H1 (cell line): ENCODE results near the gene DENND10. TPM values are rescaled to one million over a fixed set of nuclear protein-coding genes. Genes with fewer than 3 reads are reported as not detected.

Source experiments
- CTCF ChIA-PET: fragments of 300-600 bp; sonication (Branson Sonifier 250); formaldehyde crosslinking; loops from one replicate; lab custom pipeline; 2021; ENCODE audit not compliant: partially characterized antibody; lab: Charles Lee
- POLR2A ChIA-PET: fragments of 300-600 bp; sonication (Branson Sonifier 250); formaldehyde crosslinking; loops from one replicate; lab custom pipeline; 2021; ENCODE audit warnings: inconsistent platforms; ENCODE audit not compliant: partially characterized antibody; lab: Charles Lee
- DNase-seq, 2 experiments: peaks; one replicate each; pipeline versions ENCODE4 v3.0.0 to v3.0.0-alpha.2; 2010 to 2022; ENCODE audit warnings: low spot score in 2 of 2, low read depth in 1 of 2, mixed read lengths in 1 of 2
- FAIRE-seq: peaks from 2 replicates; lab custom pipeline; 2011; peaks lifted over from hg19 to GRCh38; lab: Jason Lieb, UNC
- H2AFZ ChIP-seq: 2 replicates; pipeline ENCODE4 v1.8.1; 2012; ENCODE audit warnings: low read length, inconsistent platforms
- H2AK5ac ChIP-seq: 2 replicates; pipeline ENCODE4 v1.6.1; 2013; ENCODE audit warnings: low read depth, low read length
- H2BK120ac ChIP-seq: replicated peaks from 2 replicates; pipeline ENCODE3; 2013; ENCODE audit warnings: low read depth, low read length, inconsistent platforms
- H2BK12ac ChIP-seq: 2 replicates; pipeline ENCODE4 v1.6.1; 2013; ENCODE audit warnings: low read depth, low read length
- H2BK15ac ChIP-seq: 2 replicates; pipeline ENCODE4 v1.6.1; 2013; ENCODE audit warnings: low read length
- H2BK20ac ChIP-seq: 2 replicates; pipeline ENCODE4 v1.6.1; 2013; ENCODE audit warnings: low read length
- H2BK5ac ChIP-seq: 2 replicates; pipeline ENCODE4 v1.6.1; 2013; ENCODE audit warnings: low read depth, low read length
- H3K14ac ChIP-seq: 2 replicates; pipeline ENCODE4 v1.6.1; 2013; ENCODE audit warnings: inconsistent platforms; ENCODE audit not compliant: insufficient read length
- H3K18ac ChIP-seq: 2 replicates; pipeline ENCODE4 v1.6.1; 2013; ENCODE audit warnings: low read length; ENCODE audit errors: extremely low read depth
- H3K23ac ChIP-seq: 2 replicates; pipeline ENCODE4 v1.6.1; 2013; ENCODE audit warnings: inconsistent platforms; ENCODE audit not compliant: insufficient read length
- H3K23me2 ChIP-seq: 2 replicates; pipeline ENCODE4 v1.6.1; 2013; ENCODE audit warnings: low read depth, low read length
- H3K27ac ChIP-seq: 2 replicates; pipeline ENCODE4 v1.6.1; 2011; ENCODE audit warnings: low read depth, low read length, inconsistent platforms
- H3K27me3 ChIP-seq, 4 experiments: replicated peaks in 1 of 4; 1 replicate in 1 of 4; 2 replicates in 3 of 4; pipeline versions ENCODE4 v1.6.1 to v1.8.1; 2011 to 2013; ENCODE audit warnings: low read length in 3 of 4, mild to moderate bottlenecking in 3 of 4, inconsistent platforms in 2 of 4, mixed read lengths in 2 of 4, moderate library complexity in 1 of 4; ENCODE audit not compliant: control insufficient read depth in 3 of 4, insufficient read depth in 3 of 4; ENCODE audit errors: extremely low read depth in 1 of 4
- H3K36me3 ChIP-seq, 4 experiments: 2 replicates each; pipeline versions ENCODE4 v1.6.1 to v1.8.1; 2011 to 2013; ENCODE audit warnings: mild to moderate bottlenecking in 4 of 4, low read length in 3 of 4, moderate library complexity in 2 of 4, control low read depth in 1 of 4, inconsistent platforms in 1 of 4; ENCODE audit not compliant: insufficient read depth in 4 of 4, control insufficient read depth in 2 of 4
- H3K4ac ChIP-seq: replicated peaks from 2 replicates; pipeline ENCODE3; 2013; ENCODE audit warnings: low read length, low read depth, mixed read lengths, inconsistent platforms; ENCODE audit not compliant: insufficient read length
- H3K4me1 ChIP-seq, 4 experiments: replicated peaks in 1 of 4; 1 replicate in 1 of 4; 2 replicates in 3 of 4; pipeline versions ENCODE4 v1.6.1 to v1.8.1; 2011 to 2013; ENCODE audit warnings: low read length in 3 of 4, inconsistent platforms in 2 of 4, mixed read lengths in 1 of 4; ENCODE audit not compliant: insufficient read depth in 4 of 4, control insufficient read depth in 3 of 4
- H3K4me2 ChIP-seq, 2 experiments: 2 replicates each; pipeline versions ENCODE4 v1.6.1 to v1.8.1; 2011 to 2013; ENCODE audit warnings: low read depth in 2 of 2, low read length in 2 of 2, control low read depth in 1 of 2, inconsistent platforms in 1 of 2, mild to moderate bottlenecking in 1 of 2; ENCODE audit not compliant: insufficient read depth in 1 of 2
- H3K4me3 ChIP-seq, 4 experiments: fragments of 200-600, 300-600 bp in 1 of 4; sonication (generic), shearing (Covaris generic), sonication (Bioruptor Twin) in 1 of 4; 2 replicates each; pipeline versions ENCODE4 v1.5.1 to v1.8.1; 2011 to 2016; ENCODE audit warnings: low read length in 4 of 4, low read depth in 3 of 4, control low read depth in 2 of 4, inconsistent platforms in 2 of 4, mild to moderate bottlenecking in 2 of 4, mixed read lengths in 1 of 4, moderate library complexity in 1 of 4; ENCODE audit not compliant: insufficient read depth in 2 of 4; ENCODE audit errors: extremely low read depth in 1 of 4
- H3K56ac ChIP-seq: replicated peaks from 2 replicates; pipeline ENCODE3; 2013; ENCODE audit warnings: low read depth, mild to moderate bottlenecking, mixed read lengths, low read length, inconsistent platforms; ENCODE audit not compliant: insufficient read length
- H3K79me1 ChIP-seq: 2 replicates; pipeline ENCODE4 v1.6.1; 2013; ENCODE audit warnings: low read depth, low read length, control low read depth
- H3K79me2 ChIP-seq, 2 experiments: 2 replicates each; pipeline versions ENCODE4 v1.6.1 to v1.8.1; 2012 to 2013; ENCODE audit warnings: low read length in 2 of 2, mild to moderate bottlenecking in 2 of 2, inconsistent platforms in 1 of 2; ENCODE audit not compliant: insufficient read depth in 2 of 2, control insufficient read depth in 1 of 2
- H3K9ac ChIP-seq, 4 experiments: replicated peaks in 1 of 4; 1 replicate in 1 of 4; 2 replicates in 3 of 4; pipeline versions ENCODE4 v1.6.1 to v1.8.1; 2011 to 2013; ENCODE audit warnings: low read depth in 3 of 4, low read length in 3 of 4, control low read depth in 2 of 4, mild to moderate bottlenecking in 2 of 4, moderate library complexity in 2 of 4, inconsistent platforms in 1 of 4; ENCODE audit errors: extremely low read depth in 1 of 4
- H3K9me3 ChIP-seq, 2 experiments: 2 replicates each; pipeline versions ENCODE4 v1.6.1 to v1.8.1; 2012 to 2013; ENCODE audit warnings: mild to moderate bottlenecking in 2 of 2, moderate library complexity in 2 of 2, control low read depth in 1 of 2, inconsistent platforms in 1 of 2, low read depth in 1 of 2, low read length in 1 of 2, mixed read lengths in 1 of 2; ENCODE audit not compliant: insufficient read depth in 2 of 2
- H4K20me1 ChIP-seq, 2 experiments: replicated peaks in 1 of 2; 2 replicates each; pipeline versions ENCODE3 to v1.8.1; 2011 to 2013; ENCODE audit warnings: inconsistent platforms in 2 of 2, low read length in 2 of 2, mild to moderate bottlenecking in 1 of 2; ENCODE audit not compliant: insufficient read depth in 2 of 2, control insufficient read depth in 1 of 2
- H4K5ac ChIP-seq: 2 replicates; pipeline ENCODE4 v1.6.1; 2013; ENCODE audit warnings: low read length, low read depth, mixed read lengths, inconsistent platforms; ENCODE audit not compliant: insufficient read length
- H4K8ac ChIP-seq: 2 replicates; pipeline ENCODE4 v1.8.0; 2013; ENCODE audit warnings: mild to moderate bottlenecking, moderate library complexity, low read length, inconsistent platforms; ENCODE audit not compliant: insufficient read depth; ENCODE audit errors: extremely low read depth
- H4K91ac ChIP-seq: replicated peaks from 2 replicates; pipeline ENCODE3; 2013; ENCODE audit warnings: low read length, mixed read lengths, inconsistent platforms; ENCODE audit not compliant: insufficient read length
- CEBPB ChIP-seq: IDR thresholded peaks from 2 replicates; pipeline ENCODE4 v1.6.1; 2012; ENCODE audit warnings: low read depth, low read length
- EGR1 ChIP-seq: IDR thresholded peaks from 2 replicates; pipeline ENCODE4 v1.6.1; 2011; ENCODE audit warnings: low read depth, low read length, borderline replicate concordance
- EZH2 ChIP-seq: fragments of 200-600 bp; sonication (generic); IDR thresholded peaks from 2 replicates; pipeline ENCODE4 v1.7.1; 2012; ENCODE audit warnings: low read depth, mild to moderate bottlenecking, moderate library complexity, low read length, inconsistent platforms; ENCODE audit not compliant: severe bottlenecking
- HDAC6 ChIP-seq: IDR thresholded peaks from one replicate; pipeline ENCODE4 v1.7.1; 2012; ENCODE audit warnings: low read depth, mild to moderate bottlenecking, inconsistent platforms, low read length, moderate library complexity
- SRF ChIP-seq: IDR thresholded peaks from 2 replicates; pipeline ENCODE4 v1.6.1; 2011; ENCODE audit warnings: mild to moderate bottlenecking, low read depth, low read length, moderate library complexity
- WGBS, 2 experiments: shearing (Covaris generic) in 1 of 2; methylation state at CpG; one replicate each; pipeline versions ENCODE4 v1.1.6 to v1.1.7; 2013 to 2015; ENCODE audit warnings: low lambda C conversion rate in 2 of 2, mixed read lengths in 2 of 2, inconsistent platforms in 1 of 2, low coverage in 1 of 2, missing lambda C conversion rate in 1 of 2; ENCODE audit not compliant: insufficient replicate concordance in 2 of 2, insufficient coverage in 1 of 2, insufficient read length in 1 of 2; ENCODE audit errors: extremely low coverage in 1 of 2, missing lambda C conversion rate in 1 of 2; 5-methylcytosine and 5-hydroxymethylcytosine counted together
- polyA plus RNA-seq, 7 experiments: library from polyadenylated mRNA; depleted of rRNA in 3 of 7; stranded (reverse) in 5 of 7; unstranded in 2 of 7; fragments of >200 nt in 5 of 7; fragments of 200-250 nt in 2 of 7; gene quantifications; 1 replicate in 5 of 7; 2 replicates in 1 of 7; 4 replicates in 1 of 7; pipeline versions ENCODE4 v1.2.1 to v1.2.3, GENCODE V29; 2011 to 2013; ENCODE audit warnings: missing spikeins in 2 of 7, mixed read lengths in 2 of 7
- total RNA-seq: library from RNA; stranded (reverse); fragmentation: NEBNext Ultra II Directional; extraction: Animal tissue kit (Norgen Biotek cat#: 25700); gene quantifications from 2 replicates; pipeline ENCODE4 v1.2.1, GENCODE V29; 2021
- TF ChIP-seq, protein P1 (sequence below): IDR thresholded peaks from 2 replicates; pipeline ENCODE4 v1.6.1; 2012; ENCODE audit warnings: inconsistent platforms
- TF ChIP-seq, protein P2 (sequence below): IDR thresholded peaks from 2 replicates; pipeline ENCODE4 v1.6.1; 2011; ENCODE audit warnings: low read length, improper control_type of control experiment

The DENND10 gene
- total and polyA plus RNA-seq, 2 of the 8 experiments (the other 6 are each of a cell fraction or from before 2014, with no cell fraction given), result 49.3 to 64.4 TPM

DNA sequence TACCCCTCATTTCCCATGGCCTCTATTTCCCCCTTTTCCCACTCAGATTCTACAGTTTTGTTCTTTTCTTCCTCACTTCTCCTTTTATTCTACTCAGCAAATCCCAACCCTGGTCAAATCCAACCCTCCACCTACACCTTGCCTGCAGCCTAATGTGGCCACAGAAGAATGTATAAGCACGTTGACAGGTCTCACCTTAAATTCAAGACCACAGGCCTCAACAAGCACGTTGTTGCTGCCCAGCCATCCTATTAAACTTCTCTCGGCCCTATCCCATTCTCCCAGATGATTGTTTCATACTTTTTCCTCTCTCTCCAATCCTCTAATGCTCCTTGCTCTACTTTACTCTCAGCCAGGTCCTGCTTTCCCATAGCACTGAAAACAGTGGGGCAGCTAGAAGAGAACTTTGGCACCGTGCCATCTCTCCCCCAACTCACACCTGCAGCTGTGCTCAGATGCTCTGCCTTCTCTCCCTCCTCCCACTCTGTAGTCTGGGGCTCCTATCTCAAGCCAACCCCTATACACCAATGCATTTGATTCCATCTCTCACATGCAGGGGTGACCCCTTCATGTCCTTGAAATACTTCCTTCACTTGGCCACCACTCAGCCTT is 16.5 kb upstream of the DENND10 start:
- Histone ChIP-seq H2BK12ac (no peak overlapping the region), H3K56ac (no peak overlapping the region), H3K36me3 (no peaks in the 10 kb centered on the region), H2BK5ac (no peak overlapping the region), H2BK20ac (no peak overlapping the region), H3K23me2 (no peaks in the 10 kb centered on the region), H2AK5ac (no peak overlapping the region), H3K4me3 (no peak overlapping the region), H3K14ac (no peak overlapping the region), H4K8ac (no peak overlapping the region), H3K79me2 (no peaks in the 10 kb centered on the region), H2AFZ (no peak overlapping the region), H2BK15ac (0 out of 2 replicates have a peak overlapping the region, but pooled peaks have one; percentile 46), H4K20me1 (no peaks in the 10 kb centered on the region), H3K79me1 (no peaks in the 10 kb centered on the region), H3K4me2 (no peak overlapping the region), H3K27ac (no peak overlapping the region), H4K91ac (no peak overlapping the region), H3K9ac (no peak overlapping the region), H3K23ac (no peak overlapping the region), H3K9me3 (no peaks in the 10 kb centered on the region), H2BK120ac (no peak overlapping the region), H4K5ac (no peak overlapping the region), H3K27me3 (no peaks in the 10 kb centered on the region), H3K18ac (no peak overlapping the region), H3K4ac (no peak overlapping the region), H3K4me1 (peaks cover 0 to 3% (median 0%) of the 10 kb centered on the region in 4 experiments; a peak in 1 of 7 replicates)
- POLR2A ChIA-PET, result interaction anchor here (0.9 kb wide), 1 partner anchor 16 kb away, joined by 3 read pairs; the partner anchor contains the start of gene DENND10
- TF ChIP-seq, protein P1, sequence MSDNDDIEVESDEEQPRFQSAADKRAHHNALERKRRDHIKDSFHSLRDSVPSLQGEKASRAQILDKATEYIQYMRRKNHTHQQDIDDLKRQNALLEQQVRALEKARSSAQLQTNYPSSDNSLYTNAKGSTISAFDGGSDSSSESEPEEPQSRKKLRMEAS, result no peak
- TF ChIP-seq CEBPB, result no peak
- TF ChIP-seq EGR1, result no peak
- no peak for TF ChIP-seq HDAC6
- TF ChIP-seq SRF, result no peak
- TF ChIP-seq EZH2, result no peak
- TF ChIP-seq, protein P2, sequence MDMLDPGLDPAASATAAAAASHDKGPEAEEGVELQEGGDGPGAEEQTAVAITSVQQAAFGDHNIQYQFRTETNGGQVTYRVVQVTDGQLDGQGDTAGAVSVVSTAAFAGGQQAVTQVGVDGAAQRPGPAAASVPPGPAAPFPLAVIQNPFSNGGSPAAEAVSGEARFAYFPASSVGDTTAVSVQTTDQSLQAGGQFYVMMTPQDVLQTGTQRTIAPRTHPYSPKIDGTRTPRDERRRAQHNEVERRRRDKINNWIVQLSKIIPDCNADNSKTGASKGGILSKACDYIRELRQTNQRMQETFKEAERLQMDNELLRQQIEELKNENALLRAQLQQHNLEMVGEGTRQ, result no peak
- FAIRE-seq, result no peak
- DNase-seq, result no peak
- 86% methylated on average over 4 of the region's 4 CpGs; no CpG with 5 or more reads in 1 of the 2 experiments for WGBS, 2 experiments
- CTCF ChIA-PET, result no interaction called here
